CD4-positive, alpha-beta T cell treated with Interleukin-21 for 1 hour (primary cell): ENCODE measurements around the gene FGR.
A peak's percentile ranks its signal among the peaks of the same experiment; 100 is the strongest.
"Not testable (repeated sequence)": the region's sequence is repeated elsewhere in the genome, so short reads cannot be mapped to it uniquely, and the experiment has no call there.

Source experiments
- DNase-seq: peaks from one replicate; pipeline ENCODE4 v3.0.0-alpha.2; 2020

FGR gene

GRCh38 chr1:27659497-27660299 is 24.7 kb upstream of the FGR start:
- DNase-seq = peak; percentile 91

- no peak for DNase-seq
Observed at GRCh38 chr1:27658951-27659496, 24.0 kb upstream of the FGR start.

GRCh38 chr1:27656157-27656893 is 21.3 kb upstream of the FGR start:
- no peak for DNase-seq

- no peak for DNase-seq
Observed at GRCh38 chr1:27655151-27655937, 20.4 kb upstream of the FGR start.

- DNase-seq = no peak
Observed at GRCh38 chr1:27652111-27652864, 17.3 kb upstream of the FGR start.

GRCh38 chr1:27650539-27651175 is 15.7 kb upstream of the FGR start:
- DNase-seq = no peak

GRCh38 chr1:27650171-27650538 is 15.2 kb upstream of the FGR start:
- DNase-seq = no peak

- no peak for DNase-seq
Observed at GRCh38 chr1:27649306-27649635, 14.3 kb upstream of the FGR start.

GRCh38 chr1:27648602-27649305 is 13.8 kb upstream of the FGR start:
- no peak for DNase-seq

GRCh38 chr1:27647328-27647727 is 12.3 kb upstream of the FGR start:
- DNase-seq = no peak

- no peak for DNase-seq
Observed at GRCh38 chr1:27646676-27647075, 11.7 kb upstream of the FGR start.

- DNase-seq = no peak
Observed at GRCh38 chr1:27645071-27645415, 10.1 kb upstream of the FGR start.

GRCh38 chr1:27644369-27645070 is 9.5 kb upstream of the FGR start:
- DNase-seq = no peak

- peak; percentile 84 for DNase-seq
Observed at GRCh38 chr1:27643600-27644368, 8.8 kb upstream of the FGR start.

GRCh38 chr1:27640514-27640913 is 5.5 kb upstream of the FGR start:
- DNase-seq = not testable (repeated sequence)

GRCh38 chr1:27638805-27639204 is 3.8 kb upstream of the FGR start:
- no peak for DNase-seq

- no peak for DNase-seq
Observed at GRCh38 chr1:27638047-27638734, 3.2 kb upstream of the FGR start.

GRCh38 chr1:27635396-27636142 is 584 bp upstream of the FGR start:
- no peak for DNase-seq
